Activated CD4-positive, alpha-beta T cell treated with anti-CD3 and anti-CD28 coated beads, Interleukin-10, Interleukin-2, amounts not matched to agents 100 ng/mL and 50 ng/mL, durations not matched to agents 16 hours and 8 hours (primary cell): Measurements from ENCODE around the gene MON1B.
"Not testable (repeated sequence)": the region's sequence is repeated elsewhere in the genome, so short reads cannot be mapped to it uniquely, and the experiment has no call there.

Source experiments
- DNase-seq: peaks from one replicate; pipeline ENCODE4 v3.0.0-alpha.2; 2020

MON1B gene

GRCh38 chr16:77190478-77191258, at the start of gene MON1B:
Gene MON1B (plus strand): TSS chr16:77191190. CDS start chr16:77191486, 296 bp downstream.
- DNase-seq: peak; percentile 97

- no peak for DNase-seq
Observed at GRCh38 chr16:77143364-77143763, 47.6 kb upstream of the MON1B start.

DNA sequence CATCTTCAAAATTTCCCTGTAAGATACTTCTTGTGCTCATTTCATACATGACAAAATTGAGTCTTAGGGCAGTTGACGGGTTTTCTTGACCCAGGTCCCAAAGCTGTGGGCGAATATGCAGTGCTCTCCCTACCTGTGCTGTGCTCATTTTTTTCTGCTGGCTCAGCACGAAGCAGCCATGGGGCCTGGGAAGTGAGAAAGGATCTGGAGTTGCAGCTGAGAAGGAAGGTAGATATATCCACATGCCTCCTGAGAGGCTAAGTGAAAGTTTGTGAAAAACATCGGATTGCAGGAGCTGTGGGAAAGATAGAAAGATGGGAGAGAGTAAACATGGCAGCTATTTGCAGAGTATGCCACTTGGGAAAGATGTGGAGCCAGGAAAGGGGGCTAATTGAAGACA, 42.9 kb upstream of the MON1B start:
- DNase-seq: no peak

DNA sequence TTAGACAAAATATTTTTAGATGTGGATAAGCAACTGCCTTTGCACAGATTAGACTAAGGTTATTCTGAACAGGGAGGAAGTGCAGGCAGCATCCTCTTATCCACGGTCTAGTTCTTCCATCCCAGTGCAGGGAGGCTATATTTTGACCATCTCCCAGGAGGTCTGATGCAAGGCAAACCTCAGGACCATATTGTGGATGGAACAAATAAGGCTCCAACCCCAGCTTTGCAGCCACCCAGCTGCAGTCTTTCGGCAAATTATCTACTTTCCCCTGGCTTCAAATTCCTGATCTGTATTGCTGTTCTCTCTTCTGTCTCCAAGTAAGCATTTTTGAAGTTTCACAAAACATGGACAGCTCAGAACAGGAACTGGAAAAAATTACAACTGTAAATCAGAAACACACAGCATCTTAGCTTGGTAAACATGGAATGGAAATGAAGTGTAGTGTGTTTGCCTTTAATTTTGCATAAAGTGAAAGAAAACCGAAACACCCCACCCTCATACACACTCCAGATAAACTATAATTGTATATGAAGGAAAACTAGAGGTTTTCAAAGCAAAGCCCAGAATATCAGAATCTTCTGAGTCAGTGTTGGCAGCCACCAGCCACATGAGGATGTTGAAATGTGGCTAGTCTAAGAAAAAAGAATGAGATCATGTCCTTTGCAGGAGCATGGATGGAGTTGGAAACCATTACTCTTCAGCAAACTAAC, 33.5 kb upstream of the MON1B start:
- DNase-seq: no peak

GRCh38 chr16:77158293-77158692, 32.7 kb upstream of the MON1B start:
- no peak for DNase-seq

DNA sequence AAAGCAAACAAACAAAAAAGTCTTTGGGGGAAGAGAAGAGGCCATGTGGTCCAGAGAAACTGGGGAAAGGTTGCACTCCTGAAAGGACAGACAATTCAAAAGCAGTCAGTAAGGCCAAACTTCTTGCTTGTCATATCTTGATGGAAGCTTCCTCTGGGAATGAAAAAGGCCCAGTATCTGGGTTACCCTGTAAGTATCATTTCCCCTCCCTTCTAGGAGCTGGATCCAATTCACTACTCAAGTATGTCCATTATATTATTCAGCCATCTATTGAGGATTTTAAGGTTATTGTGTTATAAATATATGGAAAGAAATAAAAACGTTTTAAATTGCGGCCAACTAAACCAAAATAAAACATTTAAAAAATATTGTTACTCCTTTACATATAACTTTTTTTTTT, 26.0 kb upstream of the MON1B start:
- DNase-seq: no peak

GRCh38 chr16:77165536-77166236, 25.3 kb upstream of the MON1B start:
- not testable (repeated sequence) for DNase-seq

GRCh38 chr16:77166726-77167125, 24.3 kb upstream of the MON1B start:
- DNase-seq: no peak

- no peak for DNase-seq
Observed at GRCh38 chr16:77168901-77169300, 22.1 kb upstream of the MON1B start.

- peak; percentile 60 for DNase-seq
Observed at GRCh38 chr16:77169650-77170236, 21.2 kb upstream of the MON1B start.

DNA sequence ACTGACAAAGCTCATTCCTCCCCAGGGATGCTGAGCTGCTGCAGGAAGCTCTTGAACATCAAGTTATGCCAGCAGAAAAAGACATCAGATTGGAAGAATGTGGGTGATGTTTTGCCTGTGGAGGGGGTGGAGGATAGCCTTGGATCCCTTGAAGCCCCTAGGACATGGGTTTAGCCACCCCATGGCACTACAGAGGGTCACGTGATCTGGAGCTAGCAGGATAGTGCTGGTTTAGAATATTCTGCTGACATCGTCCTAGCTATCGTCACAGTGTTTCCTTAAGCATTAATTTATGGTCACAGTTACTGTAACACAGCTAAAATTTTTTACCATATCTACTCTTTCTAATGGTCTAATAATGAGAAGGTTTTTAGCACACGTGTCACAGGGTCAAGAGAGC, 20.2 kb upstream of the MON1B start:
- no peak for DNase-seq

GRCh38 chr16:77171745-77172635, 19.0 kb upstream of the MON1B start:
- DNase-seq: peak; percentile 62

- DNase-seq: no peak
Observed at GRCh38 chr16:77172951-77173350, 18.0 kb upstream of the MON1B start.

- no peak for DNase-seq
Observed at GRCh38 chr16:77183137-77183536, 7.9 kb upstream of the MON1B start.

DNA sequence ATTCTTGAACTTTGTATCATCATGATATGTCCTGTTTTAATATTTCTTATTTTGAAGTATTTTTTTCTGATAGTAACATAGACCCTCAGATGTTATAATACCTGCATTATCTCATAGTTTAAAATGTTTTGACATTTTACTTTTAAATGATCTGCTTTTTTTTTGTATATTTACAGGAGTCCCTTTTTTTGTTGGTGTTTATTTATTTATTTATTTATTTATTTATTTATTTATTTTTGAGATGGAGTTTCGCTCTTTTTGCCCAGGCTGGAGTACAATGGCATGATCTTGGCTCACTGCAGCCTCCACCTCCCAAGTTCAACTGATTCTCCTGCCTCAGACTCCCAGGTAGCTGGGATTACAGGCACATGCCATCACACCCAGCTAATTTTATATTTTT, 4.7 kb upstream of the MON1B start:
- DNase-seq: not testable (repeated sequence)

GRCh38 chr16:77190190-77190477, 856 bp upstream of the MON1B start:
- no peak for DNase-seq

GRCh38 chr16:77191259-77191969, 424 bp downstream of the MON1B start:
- peak; percentile 34 for DNase-seq

GRCh38 chr16:77193377-77193776, 2.4 kb downstream of the MON1B start:
- no peak for DNase-seq

DNA sequence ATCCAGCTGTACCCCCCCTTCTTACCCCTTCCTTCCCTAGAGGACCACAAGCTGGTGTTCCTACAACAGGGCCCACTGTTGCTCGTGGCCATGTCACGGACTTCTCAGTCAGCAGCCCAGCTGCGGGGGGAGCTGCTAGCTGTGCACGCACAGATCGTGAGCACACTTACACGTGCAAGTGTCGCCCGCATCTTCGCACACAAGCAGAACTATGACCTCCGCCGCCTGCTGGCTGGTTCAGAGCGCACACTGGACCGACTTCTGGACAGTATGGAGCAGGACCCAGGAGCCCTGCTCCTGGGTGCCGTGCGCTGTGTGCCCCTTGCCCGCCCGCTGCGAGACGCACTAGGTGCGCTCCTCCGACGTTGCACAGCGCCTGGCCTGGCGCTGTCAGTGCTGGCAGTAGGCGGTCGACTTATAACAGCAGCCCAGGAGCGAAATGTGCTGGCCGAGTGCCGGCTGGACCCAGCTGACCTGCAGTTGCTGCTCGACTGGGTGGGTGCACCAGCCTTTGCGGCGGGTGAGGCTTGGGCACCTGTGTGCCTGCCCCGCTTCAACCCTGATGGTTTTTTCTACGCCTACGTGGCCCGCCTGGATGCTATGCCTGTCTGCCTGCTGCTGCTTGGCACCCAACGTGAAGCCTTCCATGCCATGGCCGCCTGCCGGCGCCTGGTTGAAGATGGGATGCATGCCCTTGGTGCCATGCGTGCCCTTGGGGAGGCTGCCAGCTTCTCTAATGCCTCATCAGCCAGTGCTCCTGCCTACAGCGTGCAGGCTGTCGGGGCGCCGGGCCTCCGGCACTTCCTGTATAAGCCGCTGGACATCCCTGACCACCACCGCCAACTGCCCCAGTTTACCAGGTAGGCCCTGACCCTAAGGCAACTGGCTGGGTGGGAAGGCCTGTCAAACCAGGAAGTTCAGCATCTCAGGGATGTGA, 3.6 kb downstream of the MON1B start:
- no peak for DNase-seq

DNA sequence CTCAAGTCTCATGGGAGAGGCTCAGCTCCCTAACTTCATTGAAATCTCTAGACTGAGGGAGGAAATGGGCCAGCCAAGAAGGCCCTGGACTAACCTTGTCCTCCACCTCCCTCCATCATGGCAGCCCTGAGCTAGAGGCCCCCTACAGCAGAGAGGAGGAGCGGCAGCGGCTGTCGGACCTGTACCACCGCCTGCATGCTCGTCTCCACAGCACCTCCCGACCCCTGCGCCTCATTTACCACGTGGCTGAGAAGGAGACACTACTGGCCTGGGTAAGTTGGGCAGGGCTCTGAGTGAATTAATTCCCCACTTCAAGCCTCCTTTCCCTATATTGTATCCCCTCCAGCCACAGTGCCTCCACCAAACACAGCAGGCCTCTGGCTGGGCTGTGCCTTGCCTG, 4.4 kb downstream of the MON1B start:
- DNase-seq: no peak

DNA sequence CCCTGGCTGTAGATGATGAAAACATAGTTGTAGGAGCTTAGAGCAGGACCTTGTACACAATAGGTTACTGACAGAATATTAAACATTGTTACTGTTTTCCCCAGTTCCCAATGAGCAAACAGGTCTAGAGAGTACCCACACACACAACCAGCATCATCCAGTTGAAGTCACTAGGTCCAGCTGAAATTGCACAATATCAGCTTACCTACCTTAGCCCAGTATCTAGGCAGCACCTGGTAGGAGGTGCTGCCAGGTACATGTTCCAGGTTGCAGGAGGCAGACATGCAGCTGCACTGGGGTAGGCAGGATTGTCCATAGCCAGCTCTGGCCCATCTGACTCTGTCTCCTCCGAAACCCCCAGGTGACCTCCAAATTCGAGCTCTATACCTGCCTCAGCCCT, 6.8 kb downstream of the MON1B start:
- no peak for DNase-seq
